PFSK-1 (cell line): ENCODE measurements around the gene ARSI.

Source experiments
- POLR2AphosphoS5 ChIP-seq: IDR thresholded peaks from 2 replicates; pipeline ENCODE4 v1.6.1; 2012; ENCODE audit warnings: low read depth, mild to moderate bottlenecking, control low read depth, low read length, moderate library complexity
- TAF1 ChIP-seq: IDR thresholded peaks from 2 replicates; pipeline ENCODE4 v1.6.1; 2012; ENCODE audit warnings: low read length, control low read depth, borderline replicate concordance; ENCODE audit not compliant: insufficient read depth

DNA sequence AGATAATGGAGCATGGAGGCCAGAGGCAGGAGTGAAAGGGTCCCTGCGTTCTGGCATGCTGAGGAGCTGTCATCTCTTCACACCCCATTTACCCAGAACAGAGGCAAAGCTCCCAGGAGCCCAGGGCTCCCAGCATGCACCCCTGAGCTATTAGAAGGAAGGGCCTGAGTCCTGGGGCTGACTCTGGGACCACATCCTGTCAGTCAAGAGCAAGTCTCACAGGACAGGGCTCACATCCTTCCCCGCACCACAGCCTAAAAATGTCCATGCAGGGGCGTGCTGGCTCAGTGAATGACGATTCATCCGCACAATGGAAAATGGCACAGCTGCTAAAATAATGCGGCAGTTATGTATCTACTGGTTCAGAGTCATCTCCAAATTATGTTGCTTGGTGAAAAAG lies 44.6 kb downstream of the ARSI start:
- TF ChIP-seq TAF1 (no peak), POLR2AphosphoS5 (no peak)
